A673 (cell line): ENCODE data around the gene CDC6. TPM values are rescaled to one million over a fixed set of nuclear protein-coding genes. Genes with fewer than 3 reads are reported as not detected.

Experiments
- BruUV-seq: library from RNA; stranded (reverse); fragments of 400-500 nt; replicated peaks from 2 replicates; lab custom pipeline; 2021; lab: Mats Ljungman, UMichigan
- CTCF ChIA-PET: fragments of 300-600 bp; sonication (Branson Sonifier 250); formaldehyde crosslinking; loops from one replicate; lab custom pipeline; 2022; ENCODE audit warnings: antibody characterized with exemption; lab: Charles Lee
- POLR2A ChIA-PET: fragments of 300-600 bp; sonication (Branson Sonifier 250); formaldehyde crosslinking; loops from one replicate; lab custom pipeline; 2022; ENCODE audit warnings: antibody characterized with exemption; ENCODE audit not compliant: low non-redundant PET; lab: Charles Lee
- DNase-seq: peaks from one replicate; pipeline ENCODE4 v3.0.0-alpha.2; 2015; ENCODE audit warnings: low spot score
- H3K27ac ChIP-seq: fragments of 200-600 bp; sonication (generic); 2 replicates; pipeline ENCODE4 v1.5.1; 2016; ENCODE audit warnings: mixed run types, low read depth, mild to moderate bottlenecking, mixed read lengths, antibody characterized with exemption, low read length; ENCODE audit not compliant: poor library complexity, severe bottlenecking
- H3K27me3 ChIP-seq: fragments of 200-600 bp; sonication (generic); replicated peaks from 2 replicates; pipeline ENCODE4 v1.6.1; 2017; ENCODE audit warnings: mixed run types, low read depth, mild to moderate bottlenecking, mixed read lengths, antibody characterized with exemption, low read length; ENCODE audit not compliant: insufficient read depth, poor library complexity
- H3K36me3 ChIP-seq: fragments of 200-600 bp; sonication (generic); 2 replicates; pipeline ENCODE4 v1.6.1; 2016; ENCODE audit warnings: mixed run types, mild to moderate bottlenecking, mixed read lengths, antibody characterized with exemption, low read length; ENCODE audit not compliant: insufficient read depth, poor library complexity, severe bottlenecking
- H3K4me1 ChIP-seq: fragments of 200-600 bp; sonication (generic); 2 replicates; pipeline ENCODE4 v1.6.1; 2017; ENCODE audit warnings: mixed run types, mild to moderate bottlenecking, mixed read lengths, antibody characterized with exemption, low read length; ENCODE audit not compliant: insufficient read depth, poor library complexity, severe bottlenecking
- H3K4me3 ChIP-seq: fragments of 200-600 bp; sonication (generic); 2 replicates; pipeline ENCODE4 v1.5.1; 2016; ENCODE audit warnings: low read depth, mixed run types, mild to moderate bottlenecking, mixed read lengths, low read length; ENCODE audit not compliant: poor library complexity, severe bottlenecking
- H3K9me3 ChIP-seq: fragments of 200-600 bp; sonication (generic); 2 replicates; pipeline ENCODE4 v1.6.1; 2016; ENCODE audit warnings: mixed run types, low read depth, mild to moderate bottlenecking, mixed read lengths, antibody characterized with exemption, low read length; ENCODE audit not compliant: poor library complexity, severe bottlenecking
- EZH2 ChIP-seq: fragments of 200-600 bp; sonication (generic); IDR thresholded peaks from 2 replicates; pipeline ENCODE4 v1.6.1; 2017; ENCODE audit warnings: borderline replicate concordance, low read depth, mild to moderate bottlenecking, mixed read lengths, antibody characterized with exemption, low read length; ENCODE audit not compliant: poor library complexity, severe bottlenecking
- intact Hi-C: fragments of 100-400 bp; cut with micrococcal nuclease; formaldehyde crosslinking; loops from one replicate; pipeline ENCODE4 v1.10.0; 2022; ENCODE audit not compliant: unreplicated experiment
- total RNA-seq: library from RNA; stranded (reverse); gene quantifications from 2 replicates; pipeline ENCODE4 v1.2.3, GENCODE V29; 2021
- TF ChIP-seq, protein P1 (sequence below): fragments of 300-800, 200-600 bp; sonication (generic); conservative IDR thresholded peaks from 2 replicates; pipeline ENCODE4 v1.5.1; 2017; ENCODE audit warnings: low read depth, mild to moderate bottlenecking, antibody characterized with exemption, low read length, moderate library complexity, mixed read lengths

Gene CDC6
- total RNA-seq, 1 experiment from 2014 or later: 85.7 TPM

DNA sequence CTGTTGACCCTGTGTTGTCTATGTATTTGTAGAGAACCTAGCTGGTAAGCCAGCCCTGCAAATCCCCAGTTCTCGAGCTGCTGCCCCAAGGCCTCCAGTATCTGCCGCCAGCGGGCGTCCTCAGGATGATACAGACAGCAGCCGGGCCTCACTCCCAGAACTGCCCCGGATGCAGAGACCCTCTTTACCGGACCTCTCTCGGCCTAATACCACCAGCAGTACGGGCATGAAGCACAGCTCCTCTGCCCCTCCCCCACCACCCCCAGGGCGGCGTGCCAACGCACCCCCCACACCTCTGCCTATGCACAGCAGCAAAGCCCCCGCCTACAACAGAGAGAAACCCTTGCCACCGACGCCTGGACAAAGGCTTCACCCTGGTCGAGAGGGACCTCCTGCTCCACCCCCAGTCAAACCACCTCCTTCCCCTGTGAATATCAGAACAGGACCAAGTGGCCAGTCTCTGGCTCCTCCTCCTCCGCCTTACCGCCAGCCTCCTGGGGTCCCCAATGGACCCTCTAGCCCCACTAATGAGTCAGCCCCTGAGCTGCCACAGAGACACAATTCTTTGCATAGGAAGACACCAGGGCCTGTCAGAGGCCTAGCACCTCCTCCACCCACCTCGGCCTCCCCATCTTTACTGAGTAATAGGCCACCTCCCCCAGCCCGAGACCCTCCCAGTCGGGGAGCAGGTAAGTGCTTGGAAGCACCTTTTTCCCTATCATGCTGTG lies 23.1 kb upstream of the CDC6 start:
- CTCF ChIA-PET: no interaction called here
- TF ChIP-seq EZH2: no peak
- TF ChIP-seq, protein P1, sequence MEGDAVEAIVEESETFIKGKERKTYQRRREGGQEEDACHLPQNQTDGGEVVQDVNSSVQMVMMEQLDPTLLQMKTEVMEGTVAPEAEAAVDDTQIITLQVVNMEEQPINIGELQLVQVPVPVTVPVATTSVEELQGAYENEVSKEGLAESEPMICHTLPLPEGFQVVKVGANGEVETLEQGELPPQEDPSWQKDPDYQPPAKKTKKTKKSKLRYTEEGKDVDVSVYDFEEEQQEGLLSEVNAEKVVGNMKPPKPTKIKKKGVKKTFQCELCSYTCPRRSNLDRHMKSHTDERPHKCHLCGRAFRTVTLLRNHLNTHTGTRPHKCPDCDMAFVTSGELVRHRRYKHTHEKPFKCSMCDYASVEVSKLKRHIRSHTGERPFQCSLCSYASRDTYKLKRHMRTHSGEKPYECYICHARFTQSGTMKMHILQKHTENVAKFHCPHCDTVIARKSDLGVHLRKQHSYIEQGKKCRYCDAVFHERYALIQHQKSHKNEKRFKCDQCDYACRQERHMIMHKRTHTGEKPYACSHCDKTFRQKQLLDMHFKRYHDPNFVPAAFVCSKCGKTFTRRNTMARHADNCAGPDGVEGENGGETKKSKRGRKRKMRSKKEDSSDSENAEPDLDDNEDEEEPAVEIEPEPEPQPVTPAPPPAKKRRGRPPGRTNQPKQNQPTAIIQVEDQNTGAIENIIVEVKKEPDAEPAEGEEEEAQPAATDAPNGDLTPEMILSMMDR: no peak
- Histone ChIP-seq H3K36me3 (peaks cover 12% of the 10 kb centered on the region), H3K4me1 (no peaks in the 10 kb centered on the region), H3K9me3 (no peaks in the 10 kb centered on the region), H3K4me3 (no peak overlapping the region), H3K27ac (no peak overlapping the region), H3K27me3 (no peaks in the 10 kb centered on the region)
- BruUV-seq: no TSS peak
- DNase-seq: no peak
- POLR2A ChIA-PET: no interaction called here
- intact Hi-C loops: no loop called here

DNA sequence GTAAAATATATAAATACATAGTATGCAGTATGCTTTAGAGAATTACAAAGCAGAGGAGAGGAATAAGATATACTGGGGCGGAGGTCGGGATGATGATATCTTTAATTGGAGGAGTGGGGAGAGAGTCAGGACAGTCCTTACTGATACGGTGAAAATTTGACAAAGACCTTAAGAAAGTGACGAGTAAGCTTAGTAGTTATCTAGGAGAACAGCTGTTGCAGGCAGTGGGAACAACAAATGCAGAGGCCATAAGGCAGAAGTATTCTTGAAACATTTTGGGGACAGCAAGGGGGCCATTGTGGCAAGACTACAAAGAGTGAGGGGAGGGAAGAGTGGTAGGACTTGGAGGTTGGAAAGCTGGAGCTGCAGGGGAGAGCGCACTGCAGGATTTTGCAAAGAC lies 22.3 kb upstream of the CDC6 start:
- H3K4me3 ChIP-seq: no peak overlapping the region
- no peaks in the 10 kb centered on the region for H3K27me3 ChIP-seq
- BruUV-seq: no TSS peak
- H3K4me1 ChIP-seq: no peaks in the 10 kb centered on the region
- TF ChIP-seq, protein P1: no peak
- no peak for TF ChIP-seq EZH2
- H3K36me3 ChIP-seq: peaks cover 12% of the 10 kb centered on the region
- no peak overlapping the region for H3K27ac ChIP-seq
- ChIA-PET POLR2A (no interaction called here), CTCF (no interaction called here)
- intact Hi-C loops: no loop called here
- DNase-seq: no peak
- no peaks in the 10 kb centered on the region for H3K9me3 ChIP-seq

DNA sequence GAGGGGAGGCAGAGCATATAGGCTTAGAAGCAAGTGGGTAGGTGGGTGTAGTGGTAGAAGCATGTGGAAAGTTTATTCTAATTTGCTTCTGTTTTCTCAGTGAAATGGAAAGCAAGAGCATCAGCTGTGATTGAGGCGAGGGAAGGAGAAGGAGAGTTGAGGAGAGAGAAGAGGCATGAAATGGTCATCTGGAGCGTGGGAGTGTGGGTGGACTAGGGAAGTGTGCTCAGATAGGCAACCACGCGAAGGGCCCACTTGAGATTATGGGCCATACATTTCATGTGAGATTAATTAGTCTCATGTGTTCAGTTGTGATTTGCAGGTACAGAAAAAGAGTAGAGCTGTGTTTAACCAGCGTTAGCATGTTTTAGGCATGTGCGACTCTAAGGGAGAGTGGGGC lies 20.8 kb upstream of the CDC6 start:
- intact Hi-C loops: no loop called here
- ChIA-PET POLR2A (no interaction called here), CTCF (no interaction called here)
- H3K4me1 ChIP-seq: no peaks in the 10 kb centered on the region
- peaks cover 4% of the 10 kb centered on the region for H3K36me3 ChIP-seq
- TF ChIP-seq, protein P1: no peak
- TF ChIP-seq EZH2: no peak
- H3K9me3 ChIP-seq: no peaks in the 10 kb centered on the region
- no peak overlapping the region for H3K4me3 ChIP-seq
- BruUV-seq: no TSS peak
- H3K27me3 ChIP-seq: no peaks in the 10 kb centered on the region
- H3K27ac ChIP-seq: no peak overlapping the region
- no peak for DNase-seq
